ENCODE results near the gene KLHL6. TPM values are rescaled to one million over a fixed set of nuclear protein-coding genes. Genes with fewer than 3 reads are reported as not detected.

KLHL6 gene
- total RNA-seq, 1 experiment from 2014 or later = not detected

- no peak for TF ChIP-seq CTCF (conservative IDR thresholded peaks at IDR 0.05)
- Histone ChIP-seq H3K4ac (ENCODE audit: low read depth, low read length) (no peak overlapping the region), H4K8ac (replicated peaks; ENCODE audit: insufficient read length, low read depth, low read length) (no peak overlapping the region), H3K23me2 (ENCODE audit: insufficient read length, low read depth, low read length, poor library complexity, severe bottlenecking) (no peaks in the 10 kb centered on the region), H4K20me1 (ENCODE audit: control insufficient read depth, insufficient read depth, insufficient read length) (no peaks in the 10 kb centered on the region), H3K18ac (ENCODE audit: insufficient read length, low read depth, low read length) (peak overlapping the region; percentile 14), H3K9me3 (ENCODE audit: control insufficient read depth, low read depth, low read length) (no peaks in the 10 kb centered on the region), H3K27me3 (ENCODE audit: insufficient read depth, low read length) (no peaks in the 10 kb centered on the region), H3K4me2 (ENCODE audit: insufficient read depth, insufficient read length, low read length) (peak overlapping the region; percentile 47), H3K9ac (ENCODE audit: extremely low read depth, insufficient read length, low read length) (no peak overlapping the region), H3K4me1 (ENCODE audit: insufficient read depth, low read length) (0 out of 2 replicates have a peak, but pooled peaks cover 2% of the 10 kb centered on the region), H2BK12ac (ENCODE audit: insufficient read length, low read depth, low read length) (no peak overlapping the region), H3K27ac (ENCODE audit: insufficient read length, low read depth, low read length) (no peak overlapping the region), H3K14ac (ENCODE audit: insufficient read depth, low read length) (no peak overlapping the region), H3K56ac (ENCODE audit: insufficient read length, low read depth, low read length) (no peak overlapping the region), H3K79me1 (ENCODE audit: insufficient read depth, low read depth, low read length, poor library complexity, severe bottlenecking) (no peaks in the 10 kb centered on the region), H3K79me2 (ENCODE audit: insufficient read depth, low read length) (no peaks in the 10 kb centered on the region), H2BK15ac (ENCODE audit: low read depth, low read length) (no peak overlapping the region), H2AFZ (ENCODE audit: low read length) (no peak overlapping the region), H3T11ph (ENCODE audit: low read length) (no peak overlapping the region), H4K91ac (ENCODE audit: insufficient read length, low read depth, low read length) (no peak overlapping the region), H2BK5ac (ENCODE audit: insufficient read length, low read length) (no peak overlapping the region), H2BK120ac (ENCODE audit: low read depth, low read length, poor library complexity, severe bottlenecking) (no peak overlapping the region), H3K23ac (ENCODE audit: insufficient read length, low read depth, low read length) (no peak overlapping the region), H4K5ac (ENCODE audit: insufficient read length, low read depth, low read length) (no peak overlapping the region), H2BK20ac (ENCODE audit: low read depth, low read length, poor library complexity, severe bottlenecking) (no peak overlapping the region), H2AK5ac (ENCODE audit: insufficient read length, low read length) (no peak overlapping the region)
- Mint-ChIP-seq H3K9me3 (no peaks in the 10 kb centered on the region), H3K36me3 (ENCODE audit: insufficient read depth in 1 of 3, low read depth in 3 of 3) (no peaks in the 10 kb centered on the region), H3K4me1 (peaks cover 37 to 47% of the 10 kb centered on the region in 2 experiments), H3K27ac (peak overlapping the region in 1 of 3 experiments; percentile 31; a peak in 1 of 7 replicates), H3K27me3 (ENCODE audit: low read depth) (peaks cover 20% of the 10 kb centered on the region), H3K4me3 (no peak overlapping the region)
- DNase-seq = no peak
- WGBS (ENCODE audit: extremely low coverage, insufficient read length, low lambda C conversion rate) = no CpG with 5 or more reads among the region's 4 CpGs
Observed at GRCh38 chr3:183534249-183534648, 21.3 kb downstream of the KLHL6 start.

All from H9 (cell line).